GM12878 (cell line): Measurements from ENCODE around the gene E2F1. TPM values are rescaled to one million over a fixed set of nuclear protein-coding genes. Genes with fewer than 3 reads are reported as not detected.

Source experiments
- ATAC-seq: fragments of 200-7000 bp; cut with Tn5 transposase; 3 replicates; pipeline ENCODE4 v1.9.1; 2020; ENCODE audit warnings: mild to moderate bottlenecking, moderate library complexity
- BruUV-seq: library from RNA; stranded (reverse); fragments of 400-500 nt; replicated peaks from 2 replicates; lab custom pipeline; 2021; lab: Mats Ljungman, UMichigan
- CTCF ChIA-PET: fragments of 300-600 bp; sonication (Branson Sonifier 250); formaldehyde crosslinking; extraction: SDS; loops from one replicate; lab custom pipeline; 2021; ENCODE audit warnings: inconsistent platforms; lab: Yijun Ruan, JAX
- POLR2A ChIA-PET: fragments of 350-600 bp; formaldehyde crosslinking; extraction: SDS; loops from one replicate; lab custom pipeline; 2021; ENCODE audit warnings: inconsistent platforms; lab: Charles Lee
- RAD21 ChIA-PET: fragments of 300-600 bp; sonication (Branson Sonifier 250); formaldehyde crosslinking; loops from one replicate; lab custom pipeline; 2023; ENCODE audit warnings: antibody characterized with exemption; ENCODE audit not compliant: unreplicated experiment; lab: Charles Lee
- SMC1A ChIA-PET: fragments of 300-600 bp; sonication (Branson Sonifier 250); formaldehyde crosslinking; loops from one replicate; lab custom pipeline; 2023; ENCODE audit not compliant: unreplicated experiment, uncharacterized antibody; lab: Charles Lee
- DNase-seq: peaks from one replicate; pipeline ENCODE4 v3.0.0-alpha.2; 2011; ENCODE audit warnings: low read depth, low spot score
- FAIRE-seq: peaks from 3 replicates; lab custom pipeline; 2011; peaks lifted over from hg19 to GRCh38; lab: Jason Lieb, UNC
- H2AFZ ChIP-seq: 2 replicates; pipeline ENCODE4 v1.6.0; 2011; ENCODE audit warnings: low read depth, low read length, control low read depth; ENCODE audit not compliant: control insufficient read depth
- H3K27ac ChIP-seq: 2 replicates; pipeline ENCODE4 v1.5.1; 2011; ENCODE audit warnings: control low read depth; ENCODE audit not compliant: control insufficient read depth, insufficient read depth
- H3K27me3 ChIP-seq, 2 experiments: replicated peaks in 1 of 2; 2 replicates each; pipeline versions ENCODE4 v1.6.0 to v1.6.1; 2011; ENCODE audit warnings: low read length in 1 of 2; ENCODE audit not compliant: control insufficient read depth in 2 of 2, insufficient read depth in 2 of 2
- H3K36me3 ChIP-seq, 2 experiments: 2 replicates each; pipeline ENCODE4 v1.5.1; 2011; ENCODE audit warnings: low read length in 1 of 2; ENCODE audit not compliant: control insufficient read depth in 2 of 2, insufficient read depth in 2 of 2
- H3K4me1 ChIP-seq: 2 replicates; pipeline ENCODE4 v1.6.1; 2011; ENCODE audit warnings: mild to moderate bottlenecking, low read length, moderate library complexity, mixed read lengths; ENCODE audit not compliant: control insufficient read depth, insufficient read depth
- H3K4me2 ChIP-seq: 2 replicates; pipeline ENCODE4 v1.6.0; 2011; ENCODE audit warnings: control low read depth; ENCODE audit not compliant: control insufficient read depth, insufficient read depth
- H3K4me3 ChIP-seq: fragments of 200-600 bp; sonication (generic); 2 replicates; pipeline ENCODE4 v1.5.1; 2016
- H3K79me2 ChIP-seq: 2 replicates; pipeline ENCODE4 v1.6.0; 2011; ENCODE audit warnings: low read length; ENCODE audit not compliant: control insufficient read depth, insufficient read depth
- H3K9ac ChIP-seq: 2 replicates; pipeline ENCODE4 v1.8.0; 2011; ENCODE audit warnings: low read length, control low read depth, mixed read lengths; ENCODE audit not compliant: control insufficient read depth, insufficient read depth
- H3K9me3 ChIP-seq: replicated peaks from 3 replicates; pipeline ENCODE4 v1.5.1; 2011; ENCODE audit warnings: mild to moderate bottlenecking, low read length; ENCODE audit not compliant: control insufficient read depth, insufficient read depth
- H4K20me1 ChIP-seq: 2 replicates; pipeline ENCODE4 v1.6.0; 2011; ENCODE audit not compliant: control insufficient read depth, insufficient read depth
- BCL11A ChIP-seq: IDR thresholded peaks from 2 replicates; pipeline ENCODE4 v1.6.1; 2011; ENCODE audit warnings: low read depth, low read length
- BHLHE40 ChIP-seq, 2 experiments: fragments of 450-650 bp in 1 of 2; IDR thresholded peaks; 2 replicates each; pipeline ENCODE4 v1.6.1; 2011 to 2017; ENCODE audit warnings: low read depth in 2 of 2, borderline replicate concordance in 1 of 2, improper control_type of control experiment in 1 of 2, low read length in 1 of 2, mild to moderate bottlenecking in 1 of 2
- CBFB ChIP-seq: IDR thresholded peaks from 2 replicates; pipeline ENCODE4 v1.6.1; 2016; ENCODE audit warnings: antibody characterized with exemption, low read depth
- CBX5 ChIP-seq: sonication (generic); IDR thresholded peaks from 2 replicates; pipeline ENCODE4 v1.6.1; 2016; ENCODE audit warnings: low read depth, moderate library complexity, mild to moderate bottlenecking, inconsistent platforms
- EED ChIP-seq: sonication (generic); IDR thresholded peaks from 2 replicates; pipeline ENCODE4 v1.6.1; 2016; ENCODE audit warnings: antibody characterized with exemption, low read depth
- ETV6 ChIP-seq, 2 experiments: fragments of 450-650 bp in 1 of 2; IDR thresholded peaks in 1 of 2; conservative IDR thresholded peaks in 1 of 2; 2 replicates each; pipeline ENCODE4 v1.6.1; 2014; ENCODE audit warnings: antibody characterized with exemption in 1 of 2, borderline replicate concordance in 1 of 2, low read depth in 1 of 2, mild to moderate bottlenecking in 1 of 2, moderate library complexity in 1 of 2
- EZH2 ChIP-seq: IDR thresholded peaks from 2 replicates; pipeline ENCODE4 v1.6.1; 2012; ENCODE audit warnings: low read depth, mild to moderate bottlenecking, control low read depth, inconsistent platforms, low read length, borderline replicate concordance; ENCODE audit not compliant: control insufficient read depth
- FOXK2 ChIP-seq: fragments of 450-650 bp; IDR thresholded peaks from 2 replicates; pipeline ENCODE4 v1.6.1; 2017; ENCODE audit warnings: mild to moderate bottlenecking, moderate library complexity
- GATAD2B ChIP-seq: fragments of 450-650 bp; conservative IDR thresholded peaks from 2 replicates; pipeline ENCODE4 v1.6.1; 2017; ENCODE audit warnings: low read depth, mild to moderate bottlenecking, moderate library complexity
- JUND ChIP-seq: IDR thresholded peaks from 2 replicates; pipeline ENCODE4 v1.6.1; 2012; ENCODE audit warnings: low read depth, mild to moderate bottlenecking, low read length, improper control_type of control experiment, moderate library complexity
- NFIC ChIP-seq: IDR thresholded peaks from 2 replicates; pipeline ENCODE4 v1.6.1; 2012; ENCODE audit warnings: low read depth, mild to moderate bottlenecking, inconsistent platforms, low read length, moderate library complexity
- PAX8 ChIP-seq: fragments of 450-650 bp; IDR thresholded peaks from 2 replicates; pipeline ENCODE4 v1.6.1; 2017; ENCODE audit warnings: mild to moderate bottlenecking, moderate library complexity
- REST ChIP-seq: IDR thresholded peaks from 2 replicates; pipeline ENCODE4 v1.6.1; 2012; ENCODE audit warnings: mild to moderate bottlenecking, low read depth, low read length
- RUNX3 ChIP-seq: IDR thresholded peaks from 2 replicates; pipeline ENCODE4 v1.6.1; 2012; ENCODE audit warnings: low read length, inconsistent platforms
- SRF ChIP-seq, 2 experiments: IDR thresholded peaks; 2 replicates each; pipeline ENCODE4 v1.6.1; 2011; ENCODE audit warnings: low read depth in 2 of 2, low read length in 2 of 2, mild to moderate bottlenecking in 1 of 2, moderate library complexity in 1 of 2
- TBL1XR1 ChIP-seq: IDR thresholded peaks from 2 replicates; pipeline ENCODE4 v1.6.1; 2012; ENCODE audit warnings: low read depth, low read length, improper control_type of control experiment
- ZNF207 ChIP-seq: fragments of 450-650 bp; IDR thresholded peaks from 2 replicates; pipeline ENCODE4 v1.6.1; 2014; ENCODE audit warnings: antibody characterized with exemption, mild to moderate bottlenecking, borderline replicate concordance
- WGBS: methylation state at CpG from one replicate; pipeline ENCODE4 v1.1.6; 2016; ENCODE audit warnings: low lambda C conversion rate; ENCODE audit not compliant: insufficient replicate concordance, insufficient coverage; ENCODE audit errors: missing lambda C conversion rate; 5-methylcytosine and 5-hydroxymethylcytosine counted together
- in situ Hi-C: fragments of 300-500 bp; cut with MboI; formaldehyde crosslinking; loops from 9 replicates; pipeline ENCODE4 v1.14.3; 2018; ENCODE audit warnings: mixed read lengths
- intact Hi-C: fragments of 100-400 bp; cut with micrococcal nuclease; formaldehyde crosslinking; loops from one replicate; pipeline ENCODE4 v1.14.2; 2022; ENCODE audit not compliant: unreplicated experiment
- polyA plus RNA-seq, 11 experiments: library from polyadenylated mRNA; depleted of rRNA in 4 of 11; unstranded in 6 of 11; stranded (reverse) in 5 of 11; fragments of >200 nt; fragmentation: Nextera tagmentation in 4 of 11; fragmentation: Illumina TruSeq in 1 of 11; extraction: Ambion mirVana in 4 of 11; extraction: Trizol in 1 of 11; gene quantifications; 1 replicate in 1 of 11; 2 replicates in 10 of 11; pipeline versions ENCODE4 v1.2.1 to v1.2.3, GENCODE V29; 2011 to 2016; ENCODE audit warnings: inconsistent platforms in 2 of 11, missing spikeins in 2 of 11, low read depth in 1 of 11
- total RNA-seq, 4 experiments: library from RNA; depleted of rRNA in 3 of 4; stranded (reverse); fragments of >200 nt in 3 of 4; fragmentation: Illumina TruSeq in 1 of 4; extraction: Trizol in 1 of 4; gene quantifications; 2 replicates each; pipeline versions ENCODE4 v1.2.1 to v1.2.3, GENCODE V29; 2013 to 2021
- TF ChIP-seq, protein P1 (sequence below): IDR thresholded peaks from 2 replicates; pipeline ENCODE4 v1.6.1; 2011; ENCODE audit warnings: borderline replicate concordance, low read depth, mild to moderate bottlenecking, moderate library complexity, mixed read lengths, low read length; ENCODE audit not compliant: insufficient read depth; ENCODE audit errors: extremely low read length

E2F1 gene
- total and polyA plus RNA-seq, 10 of the 15 experiments (the other 5 are each of a cell fraction or from before 2014, with no cell fraction given) = 0.29 to 50.2 (median 19.7) TPM

DNA sequence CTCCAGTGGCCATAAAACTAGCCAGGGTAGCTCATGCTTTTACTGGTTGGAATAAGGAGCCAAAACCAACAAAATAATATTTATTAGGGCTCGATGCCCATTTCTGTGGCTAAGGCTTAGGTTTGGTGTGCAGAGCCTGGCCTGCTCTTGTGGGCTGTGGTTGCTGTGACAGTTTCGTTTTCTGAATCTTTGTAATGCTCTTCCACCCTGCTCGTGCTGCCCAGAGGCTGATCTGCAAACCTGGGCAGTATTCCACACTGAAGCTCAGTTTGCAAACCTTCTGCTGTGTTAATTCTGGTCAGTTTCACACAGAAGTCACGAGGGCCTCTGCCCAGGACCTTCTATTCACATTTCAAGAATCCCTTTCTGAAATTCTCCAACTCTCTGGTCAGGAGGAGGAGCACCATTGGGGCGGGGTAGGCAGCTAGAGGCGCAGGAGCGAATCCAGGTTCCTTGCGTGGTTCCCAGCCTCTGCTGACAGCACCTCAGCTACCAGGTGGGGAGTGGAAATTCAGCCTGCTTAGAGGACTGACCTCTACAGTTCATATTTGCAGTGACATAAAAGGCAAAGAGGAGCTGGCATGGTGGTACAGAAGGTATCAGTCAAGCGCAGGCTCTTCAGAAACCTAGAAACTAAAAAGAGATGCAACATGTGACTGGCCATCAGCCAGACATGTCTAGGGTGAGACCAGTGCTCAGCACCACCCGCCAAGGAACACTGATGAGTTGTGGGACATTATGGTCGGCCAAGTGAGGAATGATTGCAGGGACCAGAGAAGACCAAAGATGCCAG lies 38.4 kb downstream of the E2F1 start:
- in situ Hi-C loops = no loop called here

More for the DNA sequence above, 38.4 kb downstream of the E2F1 start:
- H3K36me3 ChIP-seq = 0 out of 4 replicates have a peak, but pooled peaks cover 0 to 3% of the 10 kb centered on the region in 2 experiments
- TF ChIP-seq ETV6 (conservative IDR thresholded peaks at IDR 0.05 in 1 of 2, IDR thresholded peaks at IDR 0.05 in 1 of 2; ENCODE audit: borderline replicate concordance in 1 of 2, low read depth in 1 of 2) = 0 out of 4 replicates have a peak, but pooled peaks of 1 of the 2 experiments have one; percentile 39
- TF ChIP-seq PAX8 = no peak
- no peak for TF ChIP-seq GATAD2B
- TF ChIP-seq EED = 0 out of 2 replicates have a peak, but pooled peaks have one; percentile 41
- TF ChIP-seq ZNF207 = no peak
- peak; percentile 61 to 65; a peak in 2 of 4 replicates for TF ChIP-seq BHLHE40 (IDR thresholded peaks at IDR 0.05; ENCODE audit: borderline replicate concordance in 1 of 2, low read depth in 2 of 2, low read length in 1 of 2)
- TF ChIP-seq RUNX3 = peak; percentile 94
- TF ChIP-seq FOXK2 = no peak
- TF ChIP-seq CBX5 = no peak
- no peak for TF ChIP-seq TBL1XR1
- TF ChIP-seq SRF (IDR thresholded peaks at IDR 0.05; ENCODE audit: low read depth in 2 of 2, low read length in 2 of 2) = no peak
- peak; percentile 76; the same call in 1 of the 2 replicates for TF ChIP-seq CBFB
- no peak for TF ChIP-seq JUND
- no peak for TF ChIP-seq REST
- TF ChIP-seq BCL11A = 0 out of 2 replicates have a peak, but pooled peaks have one; percentile 25
- no peak for TF ChIP-seq EZH2
- TF ChIP-seq NFIC = 0 out of 2 replicates have a peak, but pooled peaks have one; percentile 28
- TF ChIP-seq, protein P1, sequence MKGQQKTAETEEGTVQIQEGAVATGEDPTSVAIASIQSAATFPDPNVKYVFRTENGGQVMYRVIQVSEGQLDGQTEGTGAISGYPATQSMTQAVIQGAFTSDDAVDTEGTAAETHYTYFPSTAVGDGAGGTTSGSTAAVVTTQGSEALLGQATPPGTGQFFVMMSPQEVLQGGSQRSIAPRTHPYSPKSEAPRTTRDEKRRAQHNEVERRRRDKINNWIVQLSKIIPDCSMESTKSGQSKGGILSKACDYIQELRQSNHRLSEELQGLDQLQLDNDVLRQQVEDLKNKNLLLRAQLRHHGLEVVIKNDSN = no peak
- no peak overlapping the region for H2AFZ ChIP-seq
- DNase-seq (peak; percentile 34), ATAC-seq (peak; percentile 92), FAIRE-seq (peak; percentile 38)
- peak overlapping the region; percentile 15; the same call in 1 of the 2 replicates for H3K27ac ChIP-seq
- ChIA-PET POLR2A (no interaction called here), RAD21 (interaction anchor here (1.2 kb wide), 1 partner anchor 148 kb away, joined by 5 read pairs; no protein-coding TSS in a partner anchor), SMC1A (interaction anchor here (0.6 to 2.0 kb wide), 7 partner anchors 11 to 116 kb away, joined by 3 to 6 read pairs (median 4); partner anchors contain the start of gene ACTL10), CTCF (interaction anchor here (0.8 to 1.3 kb wide), 4 partner anchors 39 to 131 kb away, joined by 3 to 4 read pairs (median 3); no protein-coding TSS in a partner anchor)
- H3K4me2 ChIP-seq = peak overlapping the region; percentile 62
- peaks cover 4% of the 10 kb centered on the region; the same call in 1 of the 2 replicates for H4K20me1 ChIP-seq
- no peak overlapping the region for H3K9ac ChIP-seq
- no peaks in the 10 kb centered on the region for H3K9me3 ChIP-seq
- intact Hi-C loops = no loop called here
- no peak overlapping the region for H3K4me3 ChIP-seq
- no TSS peak for BruUV-seq
- 29% methylated on average over 11 of the region's 11 CpGs for WGBS
- H3K4me1 ChIP-seq = peaks cover 30% of the 10 kb centered on the region
- H3K79me2 ChIP-seq = no peaks in the 10 kb centered on the region
- no peaks in the 10 kb centered on the region; a peak in 1 of 4 replicates for H3K27me3 ChIP-seq
